G401 (cell line): Measurements from ENCODE around the gene KIAA1958. TPM values are rescaled to one million over a fixed set of nuclear protein-coding genes. Genes with fewer than 3 reads are reported as not detected.

Source experiments
- DNase-seq: peaks from one replicate; pipeline ENCODE4 v3.0.0-alpha.2; 2015; ENCODE audit warnings: low spot score
- in situ Hi-C: cut with HindIII; loops from 2 replicates; pipeline ENCODE4 v1.10.0; 2016; ENCODE audit warnings: low sequenced_read_pairs, mixed read lengths
- total RNA-seq: library from RNA; depleted of rRNA; stranded (reverse); fragments of >200 nt; shearing (Covaris generic); gene quantifications from 2 replicates; pipeline ENCODE4 v1.2.3, GENCODE V29; 2014; rRNA removed

The KIAA1958 gene
- total RNA-seq, 1 experiment from 2014 or later, result 6.8 TPM

DNA sequence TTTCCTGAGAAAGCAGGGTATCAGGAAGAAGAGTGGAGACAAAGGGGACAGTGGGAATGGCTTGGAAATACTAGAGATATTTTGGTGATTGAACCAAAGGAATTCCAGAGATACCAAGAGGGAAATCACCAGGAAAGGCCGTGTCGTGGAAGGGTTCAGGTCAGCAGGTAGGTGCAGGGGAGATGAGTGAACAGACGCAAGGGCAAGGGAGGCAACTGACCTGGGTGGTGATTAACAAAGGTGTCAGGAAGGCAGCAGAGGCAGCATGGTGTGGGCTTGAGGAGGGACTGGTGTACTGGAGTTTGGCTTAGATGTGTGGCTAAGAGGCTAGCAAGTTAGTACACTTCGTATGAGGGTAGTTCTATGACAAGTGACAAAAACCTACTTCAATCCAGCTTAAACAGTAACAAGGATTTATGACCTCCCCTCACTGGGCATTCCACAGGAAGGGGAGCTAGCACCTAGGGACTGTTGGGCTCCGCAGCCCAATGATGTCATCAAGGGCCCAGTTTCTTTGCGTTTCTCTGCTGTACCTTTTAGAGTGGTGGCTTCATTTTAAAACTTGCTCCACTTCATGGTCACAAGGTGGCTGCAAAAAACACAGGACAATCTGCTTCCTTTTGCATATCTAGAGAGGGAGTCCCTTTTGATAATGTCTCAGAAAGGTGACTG is 194.2 kb downstream of the KIAA1958 start:
- in situ Hi-C loops, result no loop called here
- DNase-seq, result no peak

DNA sequence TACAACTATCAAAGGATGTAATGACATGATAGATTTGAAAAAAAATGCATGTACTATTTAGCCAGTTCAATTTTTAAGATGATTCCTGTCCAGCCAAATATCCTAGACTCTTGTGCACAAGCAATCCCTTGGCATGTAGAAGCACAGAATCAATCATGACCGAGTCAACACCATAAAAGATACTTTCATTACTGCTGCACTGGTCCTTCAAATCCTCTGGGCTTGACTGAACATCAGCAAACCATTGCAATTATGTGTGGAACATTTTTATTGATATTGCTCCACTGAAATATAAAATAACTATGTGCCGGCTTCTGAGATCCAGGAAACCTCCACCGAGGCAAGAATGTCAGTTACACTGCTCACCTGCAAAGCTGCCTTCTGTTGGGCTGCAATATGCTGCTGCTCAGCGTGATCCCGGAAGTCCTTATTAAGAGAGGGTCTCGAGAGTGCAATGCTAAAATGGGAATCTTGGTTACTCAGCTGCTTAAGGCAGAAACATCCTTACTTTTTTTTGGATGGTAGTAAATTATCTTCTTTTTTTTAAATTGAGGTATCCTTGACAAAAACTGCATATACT is 202.6 kb downstream of the KIAA1958 start:
- peak; percentile 54 for DNase-seq
- in situ Hi-C loops, result no loop called here

DNA sequence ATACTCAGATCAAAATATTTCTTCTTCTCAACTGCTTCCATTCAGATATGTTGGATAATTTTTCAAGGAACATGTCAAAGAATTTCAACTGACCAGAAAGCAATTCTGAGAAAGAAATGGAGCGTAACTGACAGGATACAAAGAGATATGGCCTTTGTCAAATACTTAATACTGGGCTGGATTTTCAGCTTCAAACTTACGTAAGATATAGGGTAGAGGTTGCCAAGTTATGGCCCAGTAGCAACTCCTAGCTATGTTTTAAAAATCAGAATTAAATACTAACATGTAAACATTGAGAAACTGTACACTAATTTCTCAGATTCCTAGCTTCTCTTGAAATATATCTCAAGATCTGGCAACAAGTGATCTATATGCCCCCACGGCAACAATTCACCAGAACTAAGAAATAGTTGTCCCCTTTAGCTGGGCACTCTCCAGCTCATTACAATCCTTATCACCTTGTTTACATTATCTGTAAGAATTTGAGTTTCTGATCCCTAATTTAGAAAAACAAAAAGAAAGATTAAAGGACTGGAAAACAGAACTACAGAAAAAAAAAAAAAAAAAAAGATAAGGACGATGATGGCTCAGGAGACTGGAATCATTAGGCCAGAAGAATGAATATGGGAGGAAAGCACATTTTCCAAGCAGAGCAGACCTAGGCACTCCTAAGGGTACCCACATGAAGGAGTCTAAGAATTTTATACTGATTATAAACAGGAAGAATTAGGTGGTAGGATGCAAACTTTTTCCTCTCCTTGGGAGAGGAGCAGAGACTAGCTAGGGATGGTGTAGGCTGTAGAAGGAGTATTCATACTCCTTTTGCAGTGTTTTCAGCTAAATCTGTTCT is 208.3 kb downstream of the KIAA1958 start:
- no peak for DNase-seq
- in situ Hi-C loops, result no loop called here

GRCh38 chr9:112696461-112696860 is 209.8 kb downstream of the KIAA1958 start:
- DNase-seq, result no peak
- in situ Hi-C loops, result no loop called here

GRCh38 chr9:112699230-112699629 is 212.6 kb downstream of the KIAA1958 start:
- in situ Hi-C loops, result no loop called here
- no peak for DNase-seq

DNA sequence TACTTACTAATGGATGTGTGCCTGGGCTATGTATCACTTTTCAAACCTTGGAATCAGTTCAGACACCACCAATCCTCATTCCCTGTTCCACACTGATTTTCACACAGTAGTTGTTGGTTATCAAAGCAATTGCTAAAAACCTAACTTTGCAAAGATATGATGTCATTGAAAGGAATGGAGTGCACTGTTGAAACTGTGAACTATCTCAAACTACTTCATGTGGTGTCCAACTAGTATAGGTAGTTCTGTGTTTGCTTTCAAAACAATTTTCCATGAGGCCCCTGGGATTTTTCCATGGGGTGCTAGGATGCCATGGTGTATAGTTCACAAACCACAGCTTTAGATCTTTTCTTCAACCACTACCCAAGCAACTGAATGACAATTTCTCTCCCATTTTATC is 213.5 kb downstream of the KIAA1958 start:
- no peak for DNase-seq
- in situ Hi-C loops, result no loop called here

- in situ Hi-C loops, result no loop called here
These were observed 216.7 kb downstream of the KIAA1958 start for GRCh38 chr9:112703304-112703703.

DNA sequence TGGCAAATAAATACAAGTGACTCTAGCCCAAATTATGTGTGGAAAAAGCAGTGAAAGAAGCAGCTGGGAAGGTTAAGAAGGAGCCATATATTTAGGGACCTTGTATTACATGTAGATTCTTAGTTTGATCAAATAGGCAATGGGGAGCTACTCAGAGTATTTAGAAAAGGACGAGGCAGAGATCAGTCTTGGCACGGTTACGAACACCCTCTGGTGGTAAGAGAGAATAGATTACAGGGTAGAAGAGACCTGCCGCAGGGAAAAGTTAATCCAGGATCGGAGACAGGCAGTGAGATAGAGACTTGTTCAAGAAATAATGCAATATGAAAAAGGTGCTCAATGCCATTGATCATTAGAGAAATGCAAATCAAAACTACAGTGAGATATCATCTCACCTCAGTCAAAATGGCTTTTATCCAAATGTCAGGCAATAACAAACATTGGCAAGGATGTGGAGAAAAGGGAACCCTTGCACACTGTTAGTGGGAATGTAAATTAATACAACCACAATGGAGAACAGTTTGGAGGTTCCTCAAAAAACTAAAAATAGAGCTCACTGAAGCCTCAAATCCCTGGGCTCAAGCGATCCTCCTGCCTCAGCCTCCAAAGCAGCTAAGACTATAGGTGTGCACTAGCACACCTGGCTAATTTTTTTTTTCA is 219.3 kb downstream of the KIAA1958 start:
- DNase-seq, result peak; percentile 77
- in situ Hi-C loops, result no loop called here

More at GRCh38 chr9:112703304-112703703, 216.7 kb downstream of the KIAA1958 start:
- DNase-seq, result no peak

GRCh38 chr9:112711050-112711689 is 224.5 kb downstream of the KIAA1958 start:
- peak; percentile 57 for DNase-seq
- in situ Hi-C loops, result no loop called here

- in situ Hi-C loops, result no loop called here
- no peak for DNase-seq
These were observed 226.1 kb downstream of the KIAA1958 start for GRCh38 chr9:112712678-112713077.

- in situ Hi-C loops, result no loop called here
- peak; percentile 96 for DNase-seq
These were observed 231.2 kb downstream of the KIAA1958 start, which contains the start of gene INIP for GRCh38 chr9:112717661-112718331. INIP (minus strand) TSS chr9:112718117; CDS start chr9:112716485, 1,632 bp downstream.

Other genes starting within 250 kb of the KIAA1958 start
- 29.7 and 39.9 TPM in 2 replicates for gene PTBP3, start 153.2 kb upstream of the KIAA1958 start, total RNA-seq
- gene HSDL2, start 106.7 kb upstream of the KIAA1958 start, total RNA-seq, result 35.1 and 61.3 TPM in 2 replicates
- 28.1 and 31.3 TPM in 2 replicates for gene INIP, start 231.3 kb downstream of the KIAA1958 start, total RNA-seq